HL-60 (cell line): ENCODE data around the gene OR2AK2.

Source experiments
- TF ChIP-seq, protein P1 (sequence below): IDR thresholded peaks from one replicate; pipeline ENCODE4 v1.5.1; 2011; ENCODE audit warnings: low read length, control low read depth, inconsistent platforms; ENCODE audit not compliant: insufficient read depth
- TF ChIP-seq, protein P2 (sequence below): IDR thresholded peaks from 2 replicates; pipeline ENCODE4 v1.6.1; 2012; ENCODE audit warnings: low read depth; ENCODE audit not compliant: insufficient replicate concordance

DNA sequence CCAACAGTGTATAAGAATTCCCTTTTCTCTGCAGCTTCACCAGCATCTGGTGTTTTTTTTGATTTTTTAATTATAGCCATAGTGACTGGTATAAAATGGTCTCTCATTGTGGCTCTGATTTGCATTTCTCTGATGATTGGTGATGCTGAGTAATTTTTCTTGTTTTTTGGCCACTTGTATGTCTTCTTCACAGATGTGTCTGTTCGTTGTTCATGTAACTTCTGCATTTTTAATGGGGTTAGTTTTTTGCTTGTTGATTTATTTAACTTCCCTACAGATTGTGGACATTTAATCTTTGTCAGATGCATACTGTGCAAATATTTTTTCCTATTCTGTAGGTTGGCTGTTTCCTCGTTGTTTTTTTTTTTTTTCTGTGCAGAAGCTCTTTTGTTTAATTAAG lies 28.0 kb downstream of the OR2AK2 start:
- TF ChIP-seq, protein P1, sequence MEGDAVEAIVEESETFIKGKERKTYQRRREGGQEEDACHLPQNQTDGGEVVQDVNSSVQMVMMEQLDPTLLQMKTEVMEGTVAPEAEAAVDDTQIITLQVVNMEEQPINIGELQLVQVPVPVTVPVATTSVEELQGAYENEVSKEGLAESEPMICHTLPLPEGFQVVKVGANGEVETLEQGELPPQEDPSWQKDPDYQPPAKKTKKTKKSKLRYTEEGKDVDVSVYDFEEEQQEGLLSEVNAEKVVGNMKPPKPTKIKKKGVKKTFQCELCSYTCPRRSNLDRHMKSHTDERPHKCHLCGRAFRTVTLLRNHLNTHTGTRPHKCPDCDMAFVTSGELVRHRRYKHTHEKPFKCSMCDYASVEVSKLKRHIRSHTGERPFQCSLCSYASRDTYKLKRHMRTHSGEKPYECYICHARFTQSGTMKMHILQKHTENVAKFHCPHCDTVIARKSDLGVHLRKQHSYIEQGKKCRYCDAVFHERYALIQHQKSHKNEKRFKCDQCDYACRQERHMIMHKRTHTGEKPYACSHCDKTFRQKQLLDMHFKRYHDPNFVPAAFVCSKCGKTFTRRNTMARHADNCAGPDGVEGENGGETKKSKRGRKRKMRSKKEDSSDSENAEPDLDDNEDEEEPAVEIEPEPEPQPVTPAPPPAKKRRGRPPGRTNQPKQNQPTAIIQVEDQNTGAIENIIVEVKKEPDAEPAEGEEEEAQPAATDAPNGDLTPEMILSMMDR = no peak
- TF ChIP-seq, protein P2, sequence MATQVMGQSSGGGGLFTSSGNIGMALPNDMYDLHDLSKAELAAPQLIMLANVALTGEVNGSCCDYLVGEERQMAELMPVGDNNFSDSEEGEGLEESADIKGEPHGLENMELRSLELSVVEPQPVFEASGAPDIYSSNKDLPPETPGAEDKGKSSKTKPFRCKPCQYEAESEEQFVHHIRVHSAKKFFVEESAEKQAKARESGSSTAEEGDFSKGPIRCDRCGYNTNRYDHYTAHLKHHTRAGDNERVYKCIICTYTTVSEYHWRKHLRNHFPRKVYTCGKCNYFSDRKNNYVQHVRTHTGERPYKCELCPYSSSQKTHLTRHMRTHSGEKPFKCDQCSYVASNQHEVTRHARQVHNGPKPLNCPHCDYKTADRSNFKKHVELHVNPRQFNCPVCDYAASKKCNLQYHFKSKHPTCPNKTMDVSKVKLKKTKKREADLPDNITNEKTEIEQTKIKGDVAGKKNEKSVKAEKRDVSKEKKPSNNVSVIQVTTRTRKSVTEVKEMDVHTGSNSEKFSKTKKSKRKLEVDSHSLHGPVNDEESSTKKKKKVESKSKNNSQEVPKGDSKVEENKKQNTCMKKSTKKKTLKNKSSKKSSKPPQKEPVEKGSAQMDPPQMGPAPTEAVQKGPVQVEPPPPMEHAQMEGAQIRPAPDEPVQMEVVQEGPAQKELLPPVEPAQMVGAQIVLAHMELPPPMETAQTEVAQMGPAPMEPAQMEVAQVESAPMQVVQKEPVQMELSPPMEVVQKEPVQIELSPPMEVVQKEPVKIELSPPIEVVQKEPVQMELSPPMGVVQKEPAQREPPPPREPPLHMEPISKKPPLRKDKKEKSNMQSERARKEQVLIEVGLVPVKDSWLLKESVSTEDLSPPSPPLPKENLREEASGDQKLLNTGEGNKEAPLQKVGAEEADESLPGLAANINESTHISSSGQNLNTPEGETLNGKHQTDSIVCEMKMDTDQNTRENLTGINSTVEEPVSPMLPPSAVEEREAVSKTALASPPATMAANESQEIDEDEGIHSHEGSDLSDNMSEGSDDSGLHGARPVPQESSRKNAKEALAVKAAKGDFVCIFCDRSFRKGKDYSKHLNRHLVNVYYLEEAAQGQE = no peak
